HFF-Myc (cell line): ENCODE results near the gene ZNF467.

Experiments
- DNase-seq: peaks from one replicate; pipeline ENCODE4 v3.0.0-alpha.2; 2011; ENCODE audit warnings: low read depth; ENCODE audit errors: extremely low read depth
- H3K4me3 ChIP-seq: replicated peaks from 2 replicates; pipeline ENCODE4 v1.5.1; 2011; ENCODE audit warnings: low read depth, mild to moderate bottlenecking, control low read depth, low read length
- TF ChIP-seq, protein P1 (sequence below): IDR thresholded peaks from 2 replicates; pipeline ENCODE4 v1.5.1; 2012; ENCODE audit warnings: mild to moderate bottlenecking, low read depth, low read length, control low read depth; ENCODE audit errors: missing control alignments

Gene ZNF467

DNA sequence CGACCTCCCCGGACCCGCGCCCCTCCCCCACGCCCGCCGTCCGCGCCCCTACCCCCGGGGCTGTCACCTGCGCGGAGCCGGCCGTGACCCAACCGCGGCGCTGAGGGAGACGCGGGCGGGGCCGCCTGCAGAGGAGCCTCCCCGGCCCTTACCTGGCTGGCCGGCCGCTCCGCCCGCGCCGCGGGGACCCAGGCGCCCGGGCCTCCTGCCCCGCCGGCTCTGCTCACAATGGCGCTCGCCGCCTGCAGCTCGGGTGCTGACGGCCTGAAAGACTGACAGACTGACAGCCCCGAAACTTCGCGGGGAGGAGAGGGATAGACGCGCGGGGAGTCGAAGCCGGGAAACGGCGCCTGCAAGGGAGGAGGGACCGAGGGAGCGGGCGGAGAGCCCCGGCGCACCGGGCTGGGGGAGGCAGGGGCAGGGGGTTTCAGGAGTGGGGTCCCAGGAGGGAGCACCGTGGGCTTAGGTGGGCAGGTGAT is 393 bp downstream of the ZNF467 start:
- TF ChIP-seq, protein P1, sequence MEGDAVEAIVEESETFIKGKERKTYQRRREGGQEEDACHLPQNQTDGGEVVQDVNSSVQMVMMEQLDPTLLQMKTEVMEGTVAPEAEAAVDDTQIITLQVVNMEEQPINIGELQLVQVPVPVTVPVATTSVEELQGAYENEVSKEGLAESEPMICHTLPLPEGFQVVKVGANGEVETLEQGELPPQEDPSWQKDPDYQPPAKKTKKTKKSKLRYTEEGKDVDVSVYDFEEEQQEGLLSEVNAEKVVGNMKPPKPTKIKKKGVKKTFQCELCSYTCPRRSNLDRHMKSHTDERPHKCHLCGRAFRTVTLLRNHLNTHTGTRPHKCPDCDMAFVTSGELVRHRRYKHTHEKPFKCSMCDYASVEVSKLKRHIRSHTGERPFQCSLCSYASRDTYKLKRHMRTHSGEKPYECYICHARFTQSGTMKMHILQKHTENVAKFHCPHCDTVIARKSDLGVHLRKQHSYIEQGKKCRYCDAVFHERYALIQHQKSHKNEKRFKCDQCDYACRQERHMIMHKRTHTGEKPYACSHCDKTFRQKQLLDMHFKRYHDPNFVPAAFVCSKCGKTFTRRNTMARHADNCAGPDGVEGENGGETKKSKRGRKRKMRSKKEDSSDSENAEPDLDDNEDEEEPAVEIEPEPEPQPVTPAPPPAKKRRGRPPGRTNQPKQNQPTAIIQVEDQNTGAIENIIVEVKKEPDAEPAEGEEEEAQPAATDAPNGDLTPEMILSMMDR, result no peak
- H3K4me3 ChIP-seq, result peak overlapping the region; percentile 29; the same call in 1 of the 2 replicates
- no peak for DNase-seq

DNA sequence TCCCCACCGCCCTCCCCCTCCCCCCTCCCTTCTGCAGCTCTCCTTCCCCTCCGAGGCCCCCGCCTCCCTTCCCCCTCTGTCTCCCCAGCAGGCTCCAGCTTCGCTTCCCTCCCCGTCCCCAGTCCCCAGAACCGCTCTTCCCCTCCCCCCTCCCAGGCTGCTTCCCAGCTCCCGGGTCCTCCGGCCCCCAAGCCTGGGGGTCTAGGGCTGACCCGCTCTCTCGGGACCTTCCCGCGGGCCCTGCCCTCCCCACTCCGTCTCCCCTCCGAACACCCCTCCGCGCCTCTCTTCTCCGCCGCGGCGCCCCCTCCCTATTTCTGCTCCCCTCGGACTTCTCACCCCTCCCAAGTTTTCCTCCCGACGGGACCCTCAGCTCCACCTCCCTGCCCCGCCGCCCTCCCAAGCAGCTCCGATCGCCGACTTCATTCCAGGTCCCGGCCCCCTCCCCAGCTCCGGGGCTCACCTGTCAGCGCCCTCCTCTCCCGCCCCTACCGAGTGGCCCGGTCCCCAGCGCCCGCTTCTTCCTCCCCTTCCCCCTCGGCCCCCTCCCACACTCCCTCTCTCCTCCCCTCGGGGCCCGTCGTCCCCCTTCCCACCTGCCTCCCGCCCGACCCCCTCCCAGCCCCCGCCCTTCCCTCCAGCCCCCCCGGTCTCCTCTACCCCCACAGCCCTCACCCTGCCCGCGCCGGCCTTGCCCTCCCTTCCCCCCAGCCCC is 990 bp downstream of the ZNF467 start:
- TF ChIP-seq, protein P1, result no peak
- DNase-seq, result no peak
- peak overlapping the region; percentile 38 for H3K4me3 ChIP-seq

DNA sequence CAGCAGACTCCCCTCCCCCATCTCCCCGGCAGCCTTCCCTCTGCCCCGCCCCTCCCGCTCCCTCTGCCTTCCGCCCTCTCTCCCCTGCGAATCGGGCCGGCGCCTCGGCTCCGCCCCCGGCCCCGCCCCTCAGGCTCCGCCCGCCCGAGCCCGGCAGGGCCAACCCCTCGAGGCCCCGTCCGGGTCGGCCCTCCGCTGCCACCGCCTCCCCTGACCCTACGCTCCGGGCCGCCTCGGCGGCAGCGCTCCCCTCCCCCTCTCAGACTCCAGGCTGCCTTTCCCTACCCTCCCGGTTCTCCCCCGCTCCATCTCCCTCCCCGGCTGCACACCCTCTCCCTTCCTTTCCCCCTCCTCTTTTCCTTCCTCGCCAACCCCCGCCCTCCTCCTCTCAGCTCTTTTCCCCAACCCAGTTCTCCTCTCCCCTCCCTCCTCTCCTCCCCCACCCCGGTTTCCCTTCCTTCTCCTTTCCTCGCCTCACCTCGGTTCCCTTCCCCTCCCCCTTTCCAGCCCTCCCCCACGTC is 1.6 kb downstream of the ZNF467 start:
- TF ChIP-seq, protein P1, result no peak
- H3K4me3 ChIP-seq, result peak overlapping the region; percentile 34
- peak; percentile 21 for DNase-seq

DNA sequence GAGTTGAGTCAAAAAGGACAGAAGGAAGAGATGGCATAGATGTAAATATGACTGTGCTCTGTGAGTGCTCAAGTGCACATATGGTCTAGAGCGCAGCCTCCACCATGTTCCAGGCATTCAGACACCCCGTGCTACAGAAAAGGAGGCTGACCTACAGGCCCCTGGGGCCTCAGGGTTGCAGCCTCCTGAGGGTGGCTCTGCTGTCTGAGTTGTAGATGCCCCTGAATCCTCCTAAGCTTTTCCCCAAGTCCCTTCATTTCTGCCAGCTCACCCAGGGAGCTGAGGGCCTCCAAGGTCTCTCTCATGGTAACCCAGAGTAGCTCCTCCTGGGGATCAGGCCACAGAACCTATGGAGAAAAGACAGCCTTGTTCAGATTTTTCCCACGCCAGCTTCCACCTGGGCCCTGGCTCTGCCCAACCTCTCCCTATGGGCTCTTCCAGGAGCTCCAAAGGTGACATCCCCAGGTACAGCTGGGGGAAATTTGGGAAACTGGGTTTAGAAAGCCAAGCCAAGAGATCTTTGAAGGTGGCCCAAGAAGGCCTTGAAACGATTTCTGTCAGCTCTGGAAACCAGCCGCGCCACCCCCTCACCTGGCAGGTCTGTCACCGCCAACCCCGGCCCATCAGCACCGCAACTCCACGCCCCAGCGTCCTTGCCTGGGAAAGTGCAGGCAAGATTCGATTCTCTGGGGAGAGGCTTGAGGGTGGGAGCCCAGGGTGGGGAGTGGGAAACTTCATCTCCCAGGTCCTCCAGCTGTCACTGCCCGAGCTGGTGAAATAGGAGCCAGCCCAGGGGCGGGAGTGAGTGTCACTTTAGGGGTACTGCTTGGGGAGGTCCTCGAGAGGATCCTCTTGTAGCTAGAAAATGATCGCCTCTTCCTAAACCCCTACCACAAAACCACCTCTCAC is 2.4 kb downstream of the ZNF467 start:
- DNase-seq, result no peak
- TF ChIP-seq, protein P1, result no peak
- no peak overlapping the region; the same call in 1 of the 2 replicates for H3K4me3 ChIP-seq

DNA sequence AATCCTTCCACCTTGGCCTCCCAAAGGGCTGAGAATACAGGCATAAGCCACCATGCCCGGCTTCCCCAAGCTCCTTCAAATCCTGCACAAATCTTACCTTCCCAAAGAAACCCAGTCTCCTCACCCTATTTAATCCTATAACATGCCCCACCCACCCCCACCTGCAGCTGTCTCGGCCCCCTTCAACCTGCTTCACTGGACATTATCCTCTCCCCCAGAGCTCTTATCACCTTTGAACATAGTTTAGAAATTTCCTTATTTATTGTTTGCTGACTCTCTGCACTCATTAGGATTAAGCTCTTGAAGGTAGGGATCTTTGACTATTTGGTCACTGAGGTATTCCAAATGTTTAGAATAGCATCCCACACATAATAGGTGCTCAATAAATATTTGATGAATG is 3.5 kb downstream of the ZNF467 start:
- H3K4me3 ChIP-seq, result no peak overlapping the region
- TF ChIP-seq, protein P1, result no peak
- DNase-seq, result no peak

DNA sequence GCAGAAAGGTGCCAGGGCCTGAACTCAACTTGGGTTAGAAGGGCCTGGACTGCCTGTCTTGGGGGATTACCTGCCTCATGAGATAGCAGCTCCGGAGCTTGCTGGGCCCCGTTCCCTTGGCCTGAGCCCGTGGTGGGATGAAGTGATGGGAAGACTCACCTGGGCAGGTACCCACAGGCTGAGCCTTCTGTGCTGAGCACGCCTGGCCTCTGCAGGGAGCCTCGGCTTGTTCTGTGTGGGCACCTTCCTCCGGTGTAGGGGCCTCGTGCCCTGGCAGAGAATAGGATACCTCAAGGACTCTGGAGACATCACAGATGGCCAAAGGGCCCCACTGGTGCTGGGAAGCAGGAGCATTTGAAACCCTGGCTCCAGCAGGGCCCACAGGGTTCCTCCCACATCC is 4.5 kb downstream of the ZNF467 start:
- no peak for DNase-seq
- H3K4me3 ChIP-seq, result no peak overlapping the region
- TF ChIP-seq, protein P1, result no peak
